Adipose tissue (tissue), 3 donors: Measurements from ENCODE around the gene SLC5A10. TPM values are rescaled to one million over a fixed set of nuclear protein-coding genes. Genes with fewer than 3 reads are reported as not detected.
"Not testable (repeated sequence)": the region's sequence is repeated elsewhere in the genome, so short reads cannot be mapped to it uniquely, and the experiment has no call there.

Experiments used
- H3K27ac ChIP-seq: one replicate; pipeline ENCODE4 v1.5.1; 2013; ENCODE audit warnings: low read depth, low read length
- WGBS, 3 donors: extraction: QIAGEN DNeasy Blood & Tissue Kit; methylation state at CpG; one replicate each; pipeline ENCODE4 v1.1.7; 2013; 5-methylcytosine and 5-hydroxymethylcytosine counted together
- polyA plus RNA-seq, 3 donors: library from polyadenylated mRNA; stranded (reverse); fragments of 200-250 nt; gene quantifications; one replicate each; pipeline ENCODE4 v1.2.3, GENCODE V29; 2013
- donor health status: healthy with polysubstance abuse.
- donor health status: Bipolar disorder and iron deficiency.
- donor health status: healthy.

Gene SLC5A10
- polyA plus RNA-seq, 3 donors: 0.03 to 0.16 (median 0.11) TPM

DNA sequence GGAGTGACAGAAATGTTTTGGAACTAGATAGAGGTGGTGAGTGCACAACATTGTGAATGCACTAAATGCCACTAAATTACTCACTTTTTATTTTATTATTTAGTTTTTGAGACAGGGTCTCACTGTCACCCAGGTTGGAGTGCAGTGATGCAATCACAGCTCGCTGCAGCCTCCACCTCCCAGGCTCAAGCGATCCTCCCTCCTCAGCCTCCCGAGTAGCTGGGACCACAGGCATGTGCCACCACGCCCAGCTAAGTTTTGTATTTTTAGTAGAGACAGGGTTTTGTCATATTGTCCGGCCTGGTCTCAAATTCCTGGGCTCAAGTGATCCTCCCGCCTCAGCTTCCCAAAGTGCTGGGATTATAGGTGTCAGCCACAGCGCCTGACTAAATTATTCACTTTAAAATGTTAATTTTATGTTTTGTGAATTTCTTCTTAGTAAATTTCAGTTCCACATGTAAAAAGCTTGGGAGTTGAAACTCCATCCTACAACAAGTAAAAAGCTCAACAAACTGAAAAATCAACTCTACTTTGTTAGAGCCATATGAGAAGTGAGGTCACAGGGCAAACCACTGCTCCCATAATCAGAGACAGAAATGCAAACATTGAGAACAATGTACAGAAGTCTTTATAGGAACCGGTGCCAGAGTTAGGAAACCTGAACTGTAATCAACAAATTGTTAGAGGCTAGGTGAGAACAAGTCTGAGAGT, 13.8 kb upstream of the SLC5A10 start:
- WGBS, 3 donors: 72 to 84% (median 82%) methylated on average over 8 of the region's 8 CpGs

DNA sequence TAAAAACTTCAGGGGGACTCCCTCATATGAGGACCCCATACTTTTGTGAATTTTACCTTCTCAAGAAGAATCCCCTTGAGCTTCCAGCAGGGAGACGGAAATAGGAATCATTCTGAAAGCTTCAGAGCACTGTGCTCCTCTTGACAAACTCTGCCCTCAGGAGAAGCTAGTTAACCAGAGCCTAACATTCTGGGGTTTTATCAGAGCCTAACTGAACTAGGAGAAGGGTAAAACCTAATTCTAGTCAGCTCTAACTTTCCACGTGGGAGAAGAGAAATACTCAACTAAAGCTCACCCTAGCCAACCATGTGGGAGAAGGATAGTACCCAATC, 13.3 kb upstream of the SLC5A10 start:
- WGBS, 3 donors: 56 to 78% (median 58%) methylated on average over 2 of the region's 2 CpGs
- no peak overlapping the region for H3K27ac ChIP-seq

More for the DNA sequence above, 13.8 kb upstream of the SLC5A10 start:
- H3K27ac ChIP-seq: no peak overlapping the region

DNA sequence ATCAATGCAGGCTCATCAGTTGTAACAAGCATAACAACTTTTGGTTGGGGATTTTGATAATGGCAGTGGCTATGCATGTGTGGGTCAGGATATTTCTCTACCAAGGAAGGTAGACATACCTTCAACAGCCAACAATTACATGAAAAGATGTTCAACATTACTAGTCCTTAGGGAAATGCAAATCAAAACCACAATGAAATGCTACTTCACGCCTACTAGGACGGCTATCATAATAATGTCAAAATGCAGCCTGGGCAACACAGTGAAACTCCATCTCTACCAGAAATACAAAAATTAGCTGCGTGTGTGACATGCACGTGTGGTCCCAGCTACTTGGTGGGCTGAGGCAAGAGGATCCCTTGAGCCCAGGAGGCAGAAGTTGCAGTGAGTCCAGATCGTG, 7.3 kb upstream of the SLC5A10 start:
- H3K27ac ChIP-seq: no peak overlapping the region
- 74 to 85% (median 79%) methylated on average over 5 of the region's 5 CpGs for WGBS, 3 donors

DNA sequence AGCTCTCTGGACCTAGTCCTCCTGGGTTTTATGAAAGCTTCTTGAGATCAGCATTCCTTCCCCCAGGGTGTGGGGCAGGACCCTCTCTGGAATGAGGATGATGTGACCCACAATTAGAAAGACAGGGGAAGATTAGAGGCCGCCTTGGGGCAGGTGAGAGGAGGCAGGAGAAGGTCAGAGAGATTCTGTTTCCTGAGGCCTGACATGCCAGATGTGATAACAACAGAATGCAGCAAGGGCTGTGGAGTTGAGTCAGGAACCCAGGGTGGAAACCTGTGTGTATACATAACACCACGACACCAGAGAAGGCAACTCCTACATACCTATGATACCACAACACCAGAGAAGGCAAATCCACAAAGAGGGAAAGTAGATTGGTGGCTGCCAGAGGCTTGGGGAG, 5.4 kb upstream of the SLC5A10 start:
- no peak overlapping the region for H3K27ac ChIP-seq
- WGBS, 3 donors: 62 to 78% (median 69%) methylated on average over 2 of the region's 2 CpGs

DNA sequence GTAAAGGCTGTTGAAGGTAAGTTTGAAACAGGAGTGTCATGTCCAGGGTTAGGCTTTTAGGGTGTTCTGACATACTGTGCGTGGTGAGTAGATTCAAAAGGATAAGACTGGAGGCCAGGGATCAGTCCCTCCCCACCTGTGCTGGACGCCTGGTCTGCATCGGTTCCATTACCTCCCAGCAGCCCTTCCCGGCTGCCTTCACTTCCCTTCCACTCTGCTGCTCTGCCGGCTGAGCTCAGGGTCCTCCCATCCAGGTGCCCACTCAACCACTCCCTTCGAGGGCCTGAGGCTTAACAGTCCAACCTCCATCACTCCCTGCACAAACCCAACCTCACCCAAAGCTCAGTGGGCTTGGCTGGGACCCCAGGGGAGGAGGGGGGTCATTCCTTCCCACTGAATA, 4.1 kb upstream of the SLC5A10 start:
- 70 to 89% (median 78%) methylated on average over 6 of the region's 6 CpGs for WGBS, 3 donors
- H3K27ac ChIP-seq: no peak overlapping the region

DNA sequence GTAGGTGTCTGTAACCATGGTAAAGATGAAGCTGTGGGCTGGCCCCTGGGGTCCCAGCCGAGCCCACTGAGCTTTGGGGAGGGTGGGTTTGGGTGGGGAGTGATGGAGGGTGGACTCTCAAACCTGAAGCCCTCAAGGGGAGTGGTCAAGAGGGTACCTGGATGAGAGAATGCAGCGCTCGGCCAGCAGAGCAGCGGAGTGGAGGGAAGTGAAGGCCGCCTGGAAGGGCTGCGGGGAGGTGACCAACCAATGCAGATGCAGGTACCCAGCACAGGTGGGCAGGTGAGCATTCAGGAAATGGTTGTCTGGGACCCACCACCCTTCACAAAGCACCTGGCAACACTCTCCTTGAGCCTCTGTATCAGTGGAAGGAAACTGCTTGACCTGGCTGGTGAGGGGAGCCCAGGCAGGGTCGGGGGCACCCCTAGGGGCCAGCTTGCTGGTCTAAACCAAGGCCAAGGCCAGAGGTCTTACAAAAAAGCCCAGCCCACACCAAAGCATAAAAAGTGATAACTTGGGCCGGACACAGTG, 3.4 kb upstream of the SLC5A10 start:
- H3K27ac ChIP-seq: no peak overlapping the region
- WGBS, 3 donors: 82 to 88% (median 82%) methylated on average over 8 of the region's 8 CpGs

DNA sequence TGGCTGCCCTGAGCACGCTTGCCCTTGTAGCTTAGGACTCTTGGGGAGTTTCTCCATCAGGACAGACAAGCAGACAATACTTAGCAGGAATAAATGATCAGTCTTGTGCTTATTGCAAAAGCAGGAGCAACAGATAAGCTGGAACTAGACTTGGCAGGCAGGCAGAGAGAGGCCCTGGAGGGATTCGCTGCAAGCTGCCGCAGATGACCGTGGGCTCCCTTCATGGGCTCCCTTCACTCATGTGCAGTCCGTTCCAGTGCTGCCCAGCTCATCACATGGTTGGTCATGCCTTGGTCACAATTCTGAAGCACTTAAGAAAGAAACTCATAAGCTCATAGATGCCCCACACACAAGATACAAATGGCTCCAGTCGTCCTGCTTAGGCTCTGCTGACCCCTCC, 2.4 kb upstream of the SLC5A10 start:
- WGBS, 3 donors: 64 to 68% (median 65%) methylated on average over 6 of the region's 6 CpGs
- no peak overlapping the region for H3K27ac ChIP-seq

DNA sequence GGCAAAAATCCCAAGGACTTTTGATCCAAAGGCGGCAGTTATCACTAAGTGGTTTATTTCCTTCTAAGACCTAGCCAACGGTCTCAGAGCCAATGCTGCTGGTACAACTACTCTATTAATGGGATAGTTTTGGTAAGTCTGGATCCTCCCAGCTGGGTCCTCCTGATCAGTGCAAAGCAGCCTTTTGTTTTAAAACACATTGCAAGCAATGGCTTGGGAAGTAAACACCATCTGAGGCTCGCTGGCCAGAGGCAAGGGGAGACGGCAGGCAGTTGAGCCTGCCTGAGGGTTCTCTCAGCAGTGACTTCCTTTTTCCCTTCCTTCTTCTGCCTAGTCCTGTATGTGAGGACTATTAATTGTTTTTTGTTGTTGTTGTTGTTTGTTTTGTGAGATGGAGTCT, 1.6 kb upstream of the SLC5A10 start:
- 54 to 59% (median 58%) methylated on average over 4 of the region's 4 CpGs for WGBS, 3 donors
- H3K27ac ChIP-seq: no peak overlapping the region

DNA sequence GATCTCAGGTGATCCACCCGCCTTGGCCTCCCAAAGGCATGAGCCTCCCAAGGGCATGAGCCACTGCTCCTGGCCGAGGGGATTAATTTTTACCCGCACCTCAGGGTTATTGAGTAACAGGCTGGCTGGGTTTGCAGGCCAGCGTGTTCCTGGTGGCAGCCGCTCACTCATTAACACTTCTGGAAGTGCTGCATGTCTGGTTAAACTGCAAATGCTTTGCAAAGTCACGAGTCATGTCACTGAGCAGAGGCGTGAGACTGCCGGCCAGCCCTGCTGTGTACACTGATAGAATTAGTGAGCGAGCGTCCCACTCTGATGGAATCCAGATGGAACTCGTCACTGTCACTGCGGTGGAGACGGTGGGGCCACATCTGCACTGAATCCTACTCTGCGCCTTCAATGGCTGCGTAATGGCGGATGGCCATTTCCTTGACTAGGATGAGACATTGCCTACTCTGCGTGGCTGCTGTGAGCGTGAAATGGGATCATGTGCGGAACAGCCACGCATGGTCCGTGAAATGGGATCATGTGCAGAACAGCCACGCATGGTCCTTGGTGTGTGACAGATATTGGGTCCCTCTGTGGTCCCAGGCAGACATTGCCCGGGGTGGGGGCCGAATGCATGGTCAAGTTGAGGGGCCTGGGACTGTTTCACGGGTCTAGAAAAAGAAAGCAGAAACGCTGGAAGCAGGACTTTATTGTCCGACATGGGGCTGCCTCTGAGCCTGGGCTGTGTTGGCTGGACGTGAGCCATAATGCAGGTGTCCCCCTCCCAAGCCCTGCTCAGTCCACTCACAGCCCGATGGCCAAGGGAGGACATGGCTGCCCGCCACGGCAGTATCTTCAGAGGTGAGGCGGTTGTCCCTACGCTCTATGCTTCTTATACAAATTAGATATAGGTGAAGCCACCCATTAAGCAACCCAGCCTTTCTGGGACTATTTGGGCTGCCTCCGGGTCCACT, 740 bp upstream of the SLC5A10 start:
- H3K27ac ChIP-seq: no peak overlapping the region
- 67 to 78% (median 77%) methylated on average over 34 of the region's 34 CpGs for WGBS, 3 donors

DNA sequence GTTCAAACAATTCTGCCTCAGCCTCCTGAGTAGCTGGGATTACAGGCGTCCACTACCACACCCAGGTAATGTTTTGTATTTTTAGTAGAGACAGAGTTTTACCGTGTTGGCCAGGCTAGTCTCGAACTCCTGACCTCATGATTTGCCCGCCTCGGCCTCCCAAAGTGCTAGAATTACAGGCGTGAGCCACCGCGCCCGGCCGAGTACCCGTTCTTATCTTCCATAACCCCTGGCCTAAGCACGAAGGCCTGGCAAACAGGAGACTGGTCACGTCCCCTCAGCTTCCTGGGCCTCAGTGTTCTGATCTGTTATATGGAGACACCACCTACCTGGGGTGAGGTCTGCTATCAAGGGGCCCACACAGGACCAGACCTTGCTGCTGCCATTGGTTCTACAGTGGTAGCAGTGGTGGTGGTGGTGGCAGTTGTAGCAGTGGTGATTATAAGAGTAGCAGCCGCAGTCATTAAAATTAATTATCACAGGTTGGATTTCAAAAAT, 1.3 kb downstream of the SLC5A10 start:
- no peak overlapping the region for H3K27ac ChIP-seq
- WGBS, 3 donors: 94% methylated on average over 14 of the region's 14 CpGs

DNA sequence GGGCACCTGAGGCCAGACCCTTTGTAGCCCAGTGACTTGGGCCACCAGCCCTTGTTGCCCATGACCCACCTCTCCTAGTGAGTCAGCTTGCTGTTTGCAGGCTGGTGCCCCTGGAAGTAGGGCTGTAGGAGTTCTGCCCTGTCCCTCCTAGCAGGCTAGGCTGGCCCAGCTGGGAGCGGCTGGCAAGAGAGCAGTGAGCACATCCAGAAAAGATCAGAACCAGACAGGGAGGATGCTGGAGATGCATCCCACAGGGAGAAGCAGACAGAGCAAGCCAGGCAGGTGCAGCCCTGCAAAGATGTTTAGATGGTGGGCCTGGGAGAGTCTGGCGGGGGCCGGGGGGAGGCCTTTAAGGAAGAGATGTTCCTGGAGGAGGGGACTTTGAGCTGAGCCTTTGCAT, 2.4 kb downstream of the SLC5A10 start:
- WGBS, 3 donors: 92 to 96% (median 92%) methylated on average over 3 of the region's 3 CpGs
- no peak overlapping the region for H3K27ac ChIP-seq

DNA sequence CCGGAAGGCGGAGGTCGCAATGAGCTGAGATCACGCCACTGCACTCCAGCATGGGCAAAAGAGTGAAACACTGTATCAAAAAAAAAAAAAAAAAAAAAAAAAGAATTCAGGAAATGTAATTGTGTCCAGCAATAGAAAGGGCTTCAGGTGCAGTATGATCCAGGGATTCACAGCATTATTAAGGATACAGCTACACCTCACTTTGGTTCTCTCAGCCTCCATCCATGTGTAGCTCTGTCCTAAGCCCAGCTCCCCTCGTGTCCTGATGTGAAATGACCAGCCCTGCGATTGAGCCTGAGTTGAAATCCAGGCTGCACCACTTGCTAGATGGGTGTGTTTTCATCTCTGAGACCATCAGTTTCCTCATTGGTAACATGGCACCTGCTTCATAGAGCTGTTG, 3.0 kb downstream of the SLC5A10 start:
- H3K27ac ChIP-seq: no peak overlapping the region
- WGBS, 3 donors: 96 to 98% (median 98%) methylated on average over 6 of the region's 6 CpGs

DNA sequence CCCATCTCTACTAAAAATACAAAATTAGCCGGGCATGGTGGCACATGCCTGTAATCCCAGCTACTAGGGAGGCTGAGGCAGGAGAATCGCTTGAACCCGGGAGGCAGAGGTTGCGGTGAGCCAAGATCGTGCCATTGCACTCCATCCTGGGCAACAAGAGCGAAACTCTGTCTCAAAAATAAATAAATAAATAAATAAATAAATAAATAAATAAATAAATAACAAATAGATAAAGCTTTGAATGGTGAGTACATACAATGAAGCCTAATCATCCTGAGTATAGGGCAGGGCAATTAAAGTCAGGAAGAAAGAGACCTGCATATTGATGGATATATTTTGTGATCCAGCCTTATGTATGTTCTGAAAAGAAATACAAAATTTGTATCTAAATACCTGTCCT, 4.1 kb downstream of the SLC5A10 start:
- WGBS, 3 donors: 92 to 94% (median 93%) methylated on average over 6 of the region's 6 CpGs
- not testable (repeated sequence) for H3K27ac ChIP-seq

DNA sequence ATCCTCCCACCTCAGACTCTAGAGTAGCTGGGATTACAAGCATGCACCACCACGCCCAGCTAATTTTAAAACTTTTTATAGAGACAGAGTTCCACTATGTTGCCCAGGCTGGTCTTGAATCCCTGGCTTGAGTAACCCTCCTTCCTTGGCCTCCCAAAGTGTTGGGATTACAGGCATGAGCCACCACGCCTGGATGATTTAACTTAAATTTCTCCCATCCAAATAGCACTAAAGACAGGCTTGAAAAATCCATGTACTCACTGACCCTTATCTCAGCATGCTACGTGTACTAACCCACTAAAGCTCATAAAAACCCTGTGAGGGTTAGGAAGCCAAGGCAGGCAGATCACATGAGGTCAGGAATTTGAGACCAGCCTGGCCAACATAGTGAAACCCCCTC, 4.6 kb downstream of the SLC5A10 start:
- 89 to 95% (median 94%) methylated on average over 3 of the region's 3 CpGs for WGBS, 3 donors
- H3K27ac ChIP-seq: no peak overlapping the region

DNA sequence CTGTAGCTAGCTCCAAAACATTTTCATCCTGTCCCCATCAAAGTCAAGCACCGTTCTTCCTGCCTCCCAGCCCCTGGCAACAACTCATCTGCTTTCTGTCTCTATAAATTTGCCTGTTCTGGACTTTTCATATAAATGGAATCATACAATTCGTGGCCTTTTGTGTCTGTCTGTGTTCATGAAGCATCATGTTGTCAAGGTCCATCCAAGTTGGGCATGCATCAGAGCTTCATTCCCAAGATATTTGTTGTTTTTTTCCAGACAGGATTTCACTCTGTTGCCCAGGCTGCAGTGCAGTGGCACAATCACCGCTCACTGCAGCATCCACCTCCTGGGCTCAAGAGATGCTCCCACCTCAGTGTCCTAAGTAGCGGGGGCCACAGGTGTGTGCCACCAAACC, 5.9 kb downstream of the SLC5A10 start:
- 86 to 88% (median 86%) methylated on average over 4 of the region's 4 CpGs for WGBS, 3 donors

DNA sequence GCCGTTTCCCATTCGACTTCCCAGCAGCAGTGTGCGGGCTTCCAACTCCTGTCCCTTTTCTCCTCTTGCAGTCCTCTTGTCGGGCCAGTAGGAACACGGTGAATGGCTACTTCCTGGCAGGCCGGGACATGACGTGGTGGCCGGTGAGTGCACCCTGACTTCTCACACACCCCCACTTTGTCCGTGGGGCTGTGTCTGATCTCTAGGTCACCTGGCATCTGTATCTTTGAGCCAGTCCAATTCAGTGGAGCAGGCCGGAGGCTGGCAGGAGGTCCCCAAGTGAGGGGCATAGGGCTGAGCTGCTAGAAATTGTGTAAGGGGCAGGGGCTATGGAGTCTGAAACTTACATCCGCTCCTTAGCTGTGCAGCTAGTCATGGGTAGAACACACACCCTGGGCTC, 6.6 kb downstream of the SLC5A10 start:
- H3K27ac ChIP-seq: no peak overlapping the region

More for the DNA sequence above, 5.9 kb downstream of the SLC5A10 start:
- H3K27ac ChIP-seq: no peak overlapping the region

DNA sequence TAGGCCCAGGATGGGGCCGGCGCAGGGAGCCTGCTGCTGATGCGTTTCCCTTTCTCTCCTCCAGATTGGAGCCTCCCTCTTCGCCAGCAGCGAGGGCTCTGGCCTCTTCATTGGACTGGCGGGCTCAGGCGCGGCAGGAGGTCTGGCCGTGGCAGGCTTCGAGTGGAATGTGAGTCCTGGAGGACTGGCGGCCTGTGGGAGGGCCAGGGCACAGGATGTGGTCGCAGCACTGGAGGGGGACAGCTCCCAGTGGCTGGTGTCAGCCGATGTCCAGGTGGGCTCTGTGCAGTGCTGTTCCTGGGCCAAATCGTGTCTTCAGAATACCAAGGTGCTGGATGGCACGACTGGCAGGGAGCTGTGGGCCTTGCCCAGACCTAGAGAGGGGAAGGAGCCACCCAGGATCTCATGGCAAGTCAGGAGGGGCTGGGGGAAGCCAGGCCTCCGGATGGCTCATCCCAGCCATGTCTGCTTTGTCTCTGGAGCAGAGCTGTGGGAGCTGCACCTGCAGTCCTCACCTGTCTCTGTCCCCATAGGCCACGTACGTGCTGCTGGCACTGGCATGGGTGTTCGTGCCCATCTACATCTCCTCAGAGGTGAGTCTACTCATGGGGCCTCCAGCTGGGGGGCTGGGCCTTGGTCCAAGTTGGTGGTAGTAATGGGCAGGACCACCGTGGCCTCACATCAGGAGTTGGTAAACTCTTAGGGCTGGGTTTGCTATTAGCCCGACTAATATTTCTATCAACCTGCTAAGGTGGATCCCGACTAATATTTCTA, 7.3 kb downstream of the SLC5A10 start:
- 72 to 82% (median 80%) methylated on average over 22 of the region's 22 CpGs for WGBS, 3 donors

More for the DNA sequence above, 6.6 kb downstream of the SLC5A10 start:
- 85 to 86% (median 86%) methylated on average over 11 of the region's 11 CpGs for WGBS, 3 donors

DNA sequence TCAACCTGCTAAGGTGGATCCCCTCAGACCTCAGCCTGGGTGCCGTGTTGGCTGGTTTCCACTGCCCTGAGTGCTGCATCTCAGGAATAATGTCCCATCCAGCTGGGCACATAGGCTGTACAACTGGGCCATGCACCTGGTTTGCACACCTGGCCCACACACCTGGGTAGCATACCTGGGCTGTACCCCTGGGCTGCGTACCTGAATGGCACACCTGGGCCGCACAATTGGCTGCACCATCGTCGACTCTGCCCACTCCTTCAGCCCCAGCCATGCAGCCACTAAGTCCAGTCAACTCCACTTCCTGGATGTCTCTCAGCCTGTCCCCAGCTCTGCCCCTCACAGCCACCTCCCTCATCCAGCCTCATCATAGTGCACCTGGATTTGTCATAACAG, 7.9 kb downstream of the SLC5A10 start:
- WGBS, 3 donors: 94 to 97% (median 96%) methylated on average over 5 of the region's 5 CpGs
- H3K27ac ChIP-seq: no peak overlapping the region

More for the DNA sequence above, 7.3 kb downstream of the SLC5A10 start:
- H3K27ac ChIP-seq: no peak overlapping the region
